Measurements from ENCODE around the gene MYOD1.

The MYOD1 gene

GRCh38 chr11:17702876-17703275 lies 16.5 kb upstream of the MYOD1 start:
- TF ChIP-seq REST (IDR thresholded peaks at IDR 0.05; ENCODE audit: insufficient read depth in 1 of 2, low read depth in 2 of 2, low read length in 2 of 2), result no peak
- TF ChIP-seq FOXP2 (optimal IDR thresholded peaks at IDR 0.05; ENCODE audit: borderline replicate concordance, extremely low read depth, extremely low read length, insufficient read depth), result no peak
- TF ChIP-seq POLR2AphosphoS5 (IDR thresholded peaks at IDR 0.05; ENCODE audit: low read depth, low read length), result no peak
- no peak for TF ChIP-seq TAF1 (IDR thresholded peaks at IDR 0.05; ENCODE audit: borderline replicate concordance, insufficient read depth, low read length)
- no peak for TF ChIP-seq SIN3A (IDR thresholded peaks at IDR 0.05; ENCODE audit: borderline replicate concordance, insufficient read depth, low read length)

- TF ChIP-seq SIN3A (IDR thresholded peaks at IDR 0.05; ENCODE audit: borderline replicate concordance, insufficient read depth, low read length), result no peak
- TF ChIP-seq FOXP2 (optimal IDR thresholded peaks at IDR 0.05; ENCODE audit: borderline replicate concordance, extremely low read depth, extremely low read length, insufficient read depth), result no peak
- TF ChIP-seq POLR2AphosphoS5 (IDR thresholded peaks at IDR 0.05; ENCODE audit: low read depth, low read length), result no peak
- no peak for TF ChIP-seq REST (IDR thresholded peaks at IDR 0.05; ENCODE audit: insufficient read depth in 1 of 2, low read depth in 2 of 2, low read length in 2 of 2)
- TF ChIP-seq TAF1 (IDR thresholded peaks at IDR 0.05; ENCODE audit: borderline replicate concordance, insufficient read depth, low read length), result no peak
Observed at GRCh38 chr11:17703951-17704350, 15.4 kb upstream of the MYOD1 start.

GRCh38 chr11:17707830-17708229 lies 11.5 kb upstream of the MYOD1 start:
- no peak for TF ChIP-seq REST (IDR thresholded peaks at IDR 0.05; ENCODE audit: insufficient read depth in 1 of 2, low read depth in 2 of 2, low read length in 2 of 2)
- no peak for TF ChIP-seq POLR2AphosphoS5 (IDR thresholded peaks at IDR 0.05; ENCODE audit: low read depth, low read length)
- TF ChIP-seq FOXP2 (optimal IDR thresholded peaks at IDR 0.05; ENCODE audit: borderline replicate concordance, extremely low read depth, extremely low read length, insufficient read depth), result no peak
- no peak for TF ChIP-seq TAF1 (IDR thresholded peaks at IDR 0.05; ENCODE audit: borderline replicate concordance, insufficient read depth, low read length)
- TF ChIP-seq SIN3A (IDR thresholded peaks at IDR 0.05; ENCODE audit: borderline replicate concordance, insufficient read depth, low read length), result no peak

- TF ChIP-seq REST (IDR thresholded peaks at IDR 0.05; ENCODE audit: insufficient read depth in 1 of 2, low read depth in 2 of 2, low read length in 2 of 2) (no peak), SIN3A (IDR thresholded peaks at IDR 0.05; ENCODE audit: borderline replicate concordance, insufficient read depth, low read length) (no peak), FOXP2 (optimal IDR thresholded peaks at IDR 0.05; ENCODE audit: borderline replicate concordance, extremely low read depth, extremely low read length, insufficient read depth) (no peak), TAF1 (IDR thresholded peaks at IDR 0.05; ENCODE audit: borderline replicate concordance, insufficient read depth, low read length) (no peak), POLR2AphosphoS5 (IDR thresholded peaks at IDR 0.05; ENCODE audit: low read depth, low read length) (no peak)
Observed at GRCh38 chr11:17711836-17712235, 7.5 kb upstream of the MYOD1 start.

GRCh38 chr11:17713851-17714250 lies 5.5 kb upstream of the MYOD1 start:
- TF ChIP-seq FOXP2 (optimal IDR thresholded peaks at IDR 0.05; ENCODE audit: borderline replicate concordance, extremely low read depth, extremely low read length, insufficient read depth) (no peak), POLR2AphosphoS5 (IDR thresholded peaks at IDR 0.05; ENCODE audit: low read depth, low read length) (no peak), TAF1 (IDR thresholded peaks at IDR 0.05; ENCODE audit: borderline replicate concordance, insufficient read depth, low read length) (no peak), REST (IDR thresholded peaks at IDR 0.05; ENCODE audit: insufficient read depth in 1 of 2, low read depth in 2 of 2, low read length in 2 of 2) (no peak), SIN3A (IDR thresholded peaks at IDR 0.05; ENCODE audit: borderline replicate concordance, insufficient read depth, low read length) (no peak)

All from PFSK-1 (cell line).